ENCODE results near the gene ZNF775.
A peak's percentile ranks its signal among the peaks of the same experiment; 100 is the strongest.

ZNF775 gene

DNA sequence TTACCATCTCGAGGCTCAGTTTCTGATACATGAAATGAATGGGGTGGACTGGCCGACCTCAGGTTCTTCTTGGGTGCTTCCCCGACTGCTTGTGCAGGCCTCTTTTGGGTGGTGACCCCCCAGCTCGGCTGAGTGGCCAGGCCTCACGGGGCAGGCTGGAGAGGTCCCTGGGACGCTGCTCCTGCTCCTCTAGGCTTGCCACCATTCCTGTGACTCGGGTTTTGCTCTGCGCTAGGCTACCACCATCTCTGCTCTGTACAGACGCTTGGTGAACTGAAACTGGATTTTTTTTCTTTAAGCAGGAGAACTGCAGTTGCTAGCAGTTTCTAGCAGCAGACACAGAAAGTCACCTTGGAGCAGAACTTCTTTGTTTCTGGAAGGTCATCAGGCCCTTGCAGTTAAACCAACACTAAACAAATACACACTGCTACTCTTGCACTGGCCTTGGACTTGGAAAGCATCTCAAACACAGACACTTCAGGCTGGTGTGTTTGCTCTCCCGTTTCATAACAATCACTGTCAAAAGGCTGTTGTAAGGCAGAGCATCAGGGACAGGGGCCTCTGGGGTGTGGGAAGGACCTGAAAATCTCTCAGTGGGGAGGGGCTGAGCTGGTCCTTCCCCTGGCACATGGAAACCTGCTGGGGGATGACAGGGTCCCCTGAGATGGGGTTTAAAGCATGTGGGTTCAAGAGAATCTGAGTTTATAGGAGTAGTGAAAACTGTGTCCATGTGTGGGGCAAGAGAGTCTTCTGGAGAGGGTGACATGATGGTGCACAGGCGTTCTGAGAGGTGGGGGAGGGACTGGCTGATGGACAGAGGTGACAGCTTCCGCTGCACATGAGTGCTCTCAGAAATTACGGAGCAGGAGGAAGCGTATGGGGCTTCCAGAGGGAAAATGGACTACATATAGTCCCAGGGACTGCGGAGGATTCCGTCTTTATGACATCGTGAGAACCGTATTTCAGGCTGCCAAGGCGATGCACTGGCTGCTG lies 36.3 kb downstream of the ZNF775 start:
- DNase-seq, result no peak

- no peak for DNase-seq
Observed at GRCh38 chr7:150417239-150417638, 38.1 kb downstream of the ZNF775 start.

DNA sequence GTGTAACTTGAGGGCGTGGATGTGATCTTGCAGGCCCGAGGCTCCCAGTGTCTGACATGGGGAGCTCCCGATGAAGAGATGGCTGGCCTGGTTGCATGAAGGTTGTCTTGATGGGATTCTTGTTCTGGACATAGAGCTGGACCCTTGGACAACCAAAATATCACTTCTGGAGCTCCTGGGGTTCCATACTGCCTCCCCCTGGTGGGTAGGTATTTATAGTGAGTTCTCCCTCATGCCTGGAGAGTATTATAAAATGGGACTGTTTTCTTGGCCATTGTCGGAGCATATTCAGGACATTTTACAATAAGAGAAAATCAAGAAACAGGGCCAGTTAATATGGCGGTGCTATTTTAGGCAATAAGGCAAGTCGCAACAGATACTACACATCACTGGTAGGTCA lies 38.7 kb downstream of the ZNF775 start:
- DNase-seq, result no peak

GRCh38 chr7:150420242-150420641 lies 41.1 kb downstream of the ZNF775 start:
- DNase-seq, result no peak

- peak; percentile 84 for DNase-seq
Observed at GRCh38 chr7:150420987-150421674, 42.0 kb downstream of the ZNF775 start.

- DNase-seq, result no peak
Observed at GRCh38 chr7:150421831-150422230, 42.7 kb downstream of the ZNF775 start.

- no peak for DNase-seq
Observed at GRCh38 chr7:150425670-150426069, 46.5 kb downstream of the ZNF775 start.

DNA sequence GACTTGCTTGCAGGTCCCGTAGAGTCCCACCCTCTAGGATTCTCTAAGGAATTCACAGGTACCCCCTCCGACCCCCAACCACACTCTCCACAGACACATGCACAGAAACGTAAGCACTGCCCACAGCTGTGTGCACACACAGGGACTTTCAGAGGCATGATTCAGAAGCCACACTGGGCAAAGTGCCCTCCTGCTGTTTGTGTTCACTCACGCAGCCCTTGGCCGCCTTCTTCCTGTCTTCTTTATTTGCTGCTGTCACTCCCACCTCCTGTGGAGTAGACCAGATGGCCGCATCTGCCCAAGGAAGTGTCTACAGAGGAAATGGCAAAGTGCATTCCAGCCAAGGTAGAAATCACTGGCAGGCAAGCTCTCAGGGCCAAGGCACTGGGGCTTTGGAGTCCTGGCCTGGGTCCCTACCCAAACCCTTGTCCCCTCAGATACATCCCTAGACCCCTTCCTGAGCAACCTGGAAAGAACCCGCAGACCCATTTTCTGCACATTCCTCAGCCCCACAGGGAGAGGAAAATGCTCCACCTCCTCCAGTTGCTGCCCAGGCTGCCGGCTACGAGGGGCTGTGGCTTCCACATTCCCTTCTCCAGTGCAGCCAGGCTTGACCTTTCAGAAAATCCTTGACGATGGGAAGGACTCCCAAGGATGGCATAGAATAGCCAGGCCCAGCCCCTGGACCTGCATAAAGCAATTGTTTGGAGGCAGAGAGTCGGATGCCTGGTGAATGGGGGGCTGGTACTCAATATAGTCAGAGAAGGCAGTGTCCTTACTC lies 49.7 kb downstream of the ZNF775 start:
- DNase-seq, result peak; percentile 66

DNA sequence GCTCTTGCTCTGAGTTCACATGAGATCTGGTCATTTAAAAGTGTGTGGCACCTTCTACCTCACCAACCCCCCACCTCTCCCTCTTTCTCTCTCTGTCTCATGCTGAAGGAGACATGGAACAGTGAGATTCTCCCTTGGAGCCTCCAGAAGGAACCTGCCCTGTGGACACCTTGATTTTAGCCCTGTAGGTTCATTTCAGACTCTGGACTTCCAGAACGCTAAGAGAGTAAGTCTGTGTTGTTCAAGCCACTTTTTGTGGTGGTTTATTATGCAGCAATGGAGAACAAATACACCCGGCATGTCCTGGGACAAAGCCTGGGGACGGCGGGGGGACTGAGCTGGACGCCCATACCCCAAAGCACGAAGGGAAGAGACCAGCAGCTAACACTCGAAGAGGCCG lies 50.6 kb downstream of the ZNF775 start:
- DNase-seq, result no peak

DNA sequence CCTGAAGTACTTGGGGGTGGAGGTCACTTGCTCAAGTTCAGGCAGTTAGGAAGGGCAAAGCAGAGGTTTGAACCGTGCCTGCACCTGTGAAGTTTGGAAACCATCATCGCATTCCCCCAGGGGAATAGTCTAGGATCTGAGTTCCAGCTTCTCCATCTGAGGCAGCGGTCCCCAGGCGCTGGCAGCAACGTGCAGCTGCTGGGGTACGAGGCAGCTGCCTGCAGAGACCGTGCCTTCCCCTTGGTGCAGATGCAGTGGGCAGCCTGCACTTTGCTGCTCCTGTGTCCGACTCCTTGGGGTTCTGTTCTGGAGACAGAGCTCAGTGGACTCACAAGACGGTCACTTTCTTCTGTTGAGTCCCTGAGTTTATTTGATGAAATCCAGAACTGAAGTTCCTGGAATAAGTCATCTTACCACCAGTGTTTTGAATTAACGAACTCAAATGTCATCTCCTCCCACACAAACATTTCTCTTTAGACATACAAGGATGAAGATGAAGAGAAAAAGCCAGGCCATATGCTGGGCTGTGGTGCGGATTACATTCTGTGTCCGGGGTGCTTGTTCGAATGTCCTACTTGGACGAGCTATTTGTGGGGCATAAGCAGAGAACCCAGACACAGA lies 51.4 kb downstream of the ZNF775 start:
- DNase-seq, result no peak

- no peak for DNase-seq
Observed at GRCh38 chr7:150431839-150432658, 52.9 kb downstream of the ZNF775 start.

DNA sequence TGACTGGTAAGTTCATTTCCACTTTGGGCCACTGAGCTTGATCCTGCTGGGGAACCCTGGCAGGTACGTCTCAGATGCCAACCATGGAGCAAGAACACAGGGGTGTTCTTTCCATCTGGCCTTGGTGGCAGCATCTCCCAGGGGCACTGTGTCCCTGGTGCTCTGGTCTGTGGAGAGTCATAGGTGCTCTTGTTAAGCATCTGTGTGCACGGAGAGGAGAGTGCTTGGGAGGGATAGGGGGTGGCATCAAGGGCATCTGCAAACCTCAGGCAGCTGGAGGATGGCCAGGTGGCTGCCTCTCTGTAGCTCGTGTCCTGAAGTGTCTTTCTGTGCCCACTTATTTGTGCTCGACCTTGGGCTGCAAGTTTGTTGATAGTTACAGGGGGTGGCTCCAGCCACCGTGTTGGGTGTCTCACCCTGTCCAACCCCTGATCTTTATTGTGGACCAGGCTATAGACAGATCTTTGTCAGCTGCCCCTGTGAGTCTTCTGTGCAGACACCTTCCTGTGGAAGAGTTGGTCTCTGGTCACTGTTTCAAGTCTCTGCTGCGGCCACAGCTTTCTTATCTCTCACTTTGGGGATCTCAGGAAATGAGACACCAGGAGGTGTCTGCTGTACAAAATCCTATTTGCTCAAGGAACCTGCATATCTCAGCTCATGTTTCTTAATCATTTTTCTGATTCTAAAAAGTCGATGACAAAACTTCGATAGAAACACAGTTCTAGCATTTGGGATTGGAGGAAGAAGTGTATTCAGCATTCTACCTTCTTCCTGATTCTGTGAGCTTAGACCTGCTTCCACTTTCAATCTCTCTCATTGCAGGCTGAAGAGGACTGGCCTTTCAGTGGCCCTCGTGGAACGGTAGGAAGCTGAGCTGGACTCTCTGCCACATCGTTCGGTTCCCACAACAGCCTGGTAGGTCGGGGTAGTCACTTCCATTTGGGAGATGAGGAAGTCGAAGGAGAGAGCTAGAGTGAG lies 54.1 kb downstream of the ZNF775 start:
- DNase-seq, result no peak

- DNase-seq, result no peak
Observed at GRCh38 chr7:150434240-150434639, 55.1 kb downstream of the ZNF775 start.

DNA sequence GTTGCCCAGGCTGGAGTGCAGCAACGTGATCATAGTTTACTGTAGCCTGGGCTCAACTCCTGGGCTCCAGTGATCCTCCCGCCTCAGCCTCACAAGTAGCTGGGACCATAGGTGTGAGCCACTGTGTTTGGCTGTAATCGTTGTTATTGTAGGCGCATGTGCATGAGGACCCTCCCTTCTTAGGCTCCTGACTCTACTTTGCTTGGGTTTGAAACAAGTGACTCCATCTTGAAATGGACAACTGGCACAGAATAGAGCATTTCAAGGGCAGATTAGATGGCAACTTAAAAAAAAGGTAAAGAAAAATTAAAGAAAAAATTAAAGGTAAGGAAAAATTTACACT lies 55.9 kb downstream of the ZNF775 start:
- no peak for DNase-seq

- no peak for DNase-seq
Observed at GRCh38 chr7:150435390-150436073, 56.4 kb downstream of the ZNF775 start.

DNA sequence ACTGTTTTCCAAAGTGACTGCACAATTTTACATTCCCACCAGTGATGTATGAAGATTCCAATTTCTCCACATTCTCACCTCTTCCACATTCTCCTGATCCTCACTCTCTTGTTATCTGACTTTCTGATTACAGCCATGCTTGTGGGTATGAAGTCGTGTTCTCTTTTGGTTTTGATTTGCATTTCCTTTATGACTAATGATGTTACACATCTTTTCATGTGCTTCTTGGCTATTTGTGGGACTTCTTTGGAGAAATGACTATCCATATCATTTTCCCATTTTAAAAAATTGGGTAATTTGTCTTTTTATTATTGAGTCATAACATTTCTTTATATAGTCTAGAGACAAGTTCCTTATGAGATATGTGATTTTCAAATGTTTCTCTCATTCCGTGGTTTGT lies 60.8 kb downstream of the ZNF775 start:
- DNase-seq, result no peak

- DNase-seq, result no peak
Observed at GRCh38 chr7:150441524-150441923, 62.4 kb downstream of the ZNF775 start.

DNA sequence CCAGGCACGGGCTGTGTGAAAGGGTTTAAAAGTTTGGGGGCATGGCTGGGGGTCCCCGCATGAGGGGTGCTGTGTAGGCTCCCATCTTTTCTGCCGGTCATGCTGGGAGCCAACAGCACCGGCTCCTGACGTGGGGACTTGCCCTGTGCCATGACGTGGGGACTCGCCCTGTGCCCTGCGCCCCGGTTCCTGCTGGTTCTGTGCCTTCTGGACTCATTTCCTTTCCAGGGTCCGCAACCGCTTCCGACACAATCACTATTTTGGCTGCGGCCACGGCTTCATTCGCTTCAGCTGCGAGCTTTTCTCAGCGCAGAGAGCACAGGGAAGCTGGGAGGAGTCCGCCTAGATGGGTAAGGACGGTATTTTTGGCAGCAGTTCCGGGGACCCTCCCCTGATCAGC lies 63.7 kb downstream of the ZNF775 start:
- DNase-seq, result no peak

GRCh38 chr7:150443793-150444540 lies 64.8 kb downstream of the ZNF775 start:
- no peak for DNase-seq
